TTC549 (cell line): ENCODE results near the gene HLA-DMB.

Source experiments
- FAIRE-seq: peaks from 2 replicates; lab custom pipeline; 2012; peaks lifted over from hg19 to GRCh38; lab: Jason Lieb, UNC

Gene HLA-DMB

DNA sequence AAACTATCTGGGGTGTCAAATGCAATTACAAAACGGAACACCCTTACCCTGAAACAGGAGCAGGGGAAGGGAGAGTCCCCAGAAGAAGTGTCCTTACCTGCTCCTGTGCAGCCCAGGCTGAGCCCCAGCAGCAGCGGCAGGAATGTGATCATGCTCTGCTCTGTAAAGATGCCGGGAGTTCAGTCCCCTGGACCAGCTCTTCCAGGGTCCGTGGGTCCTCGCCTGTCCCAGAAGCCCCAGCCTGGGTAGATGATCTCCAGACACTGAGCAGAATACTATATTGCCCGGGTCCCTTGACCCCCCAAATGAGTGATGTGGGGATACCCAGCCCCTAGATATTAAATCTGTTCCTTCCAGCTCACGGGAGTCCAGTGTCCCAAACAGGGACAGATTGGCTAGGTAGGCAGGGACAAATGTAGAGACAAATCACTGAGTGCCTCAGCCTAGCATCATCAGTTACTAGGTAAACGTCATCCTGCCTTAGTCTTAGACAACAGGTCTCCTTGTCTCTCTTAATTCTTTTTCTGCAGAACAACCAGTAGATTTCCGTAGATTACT, at the start of gene HLA-DMB:
Gene HLA-DMB, minus strand, starts transcription at position 373 of the 558 bp plus-strand sequence. Its CDS starts 221 bp downstream, at position 152.
- no peak for FAIRE-seq

- no peak for FAIRE-seq
Observed at GRCh38 chr6:32989368-32989767, 48.5 kb upstream of the HLA-DMB start.

DNA sequence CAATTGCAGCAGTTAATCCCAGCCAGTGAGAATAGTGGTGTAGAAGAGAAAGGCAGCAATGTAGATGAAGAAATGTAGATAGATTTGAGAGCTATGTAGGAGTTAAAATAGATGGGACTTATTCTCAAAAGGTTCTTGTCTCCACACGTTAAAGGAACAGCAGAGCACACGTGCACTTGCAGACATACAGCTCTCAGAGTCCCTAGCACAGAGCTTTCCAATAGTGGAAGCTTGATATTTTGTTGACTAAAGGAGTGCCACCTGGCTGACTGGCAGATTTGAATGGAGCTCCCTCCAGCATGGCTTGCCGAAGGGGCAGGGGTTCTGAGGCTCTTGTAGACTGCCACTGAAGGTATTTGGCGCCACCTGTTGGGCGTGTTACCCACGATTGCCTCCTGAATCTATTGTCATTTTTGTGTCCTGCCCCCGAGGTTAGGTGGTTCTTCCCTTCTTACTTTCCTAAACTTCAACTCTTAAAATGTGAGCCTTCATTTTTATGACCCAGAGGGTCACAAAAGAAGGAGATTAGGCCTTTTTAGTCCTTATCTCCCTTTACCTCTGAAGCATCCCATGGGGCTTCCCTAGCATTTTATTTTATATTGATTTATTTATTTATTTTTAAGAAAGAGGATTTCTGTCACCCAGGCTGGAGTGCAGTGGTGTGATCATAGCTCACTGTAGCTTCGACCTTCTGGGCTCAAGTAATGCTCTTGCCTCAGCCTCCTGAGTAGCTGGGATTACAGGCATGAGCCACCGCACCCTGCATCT, 44.0 kb upstream of the HLA-DMB start:
- peak; percentile 67 for FAIRE-seq

DNA sequence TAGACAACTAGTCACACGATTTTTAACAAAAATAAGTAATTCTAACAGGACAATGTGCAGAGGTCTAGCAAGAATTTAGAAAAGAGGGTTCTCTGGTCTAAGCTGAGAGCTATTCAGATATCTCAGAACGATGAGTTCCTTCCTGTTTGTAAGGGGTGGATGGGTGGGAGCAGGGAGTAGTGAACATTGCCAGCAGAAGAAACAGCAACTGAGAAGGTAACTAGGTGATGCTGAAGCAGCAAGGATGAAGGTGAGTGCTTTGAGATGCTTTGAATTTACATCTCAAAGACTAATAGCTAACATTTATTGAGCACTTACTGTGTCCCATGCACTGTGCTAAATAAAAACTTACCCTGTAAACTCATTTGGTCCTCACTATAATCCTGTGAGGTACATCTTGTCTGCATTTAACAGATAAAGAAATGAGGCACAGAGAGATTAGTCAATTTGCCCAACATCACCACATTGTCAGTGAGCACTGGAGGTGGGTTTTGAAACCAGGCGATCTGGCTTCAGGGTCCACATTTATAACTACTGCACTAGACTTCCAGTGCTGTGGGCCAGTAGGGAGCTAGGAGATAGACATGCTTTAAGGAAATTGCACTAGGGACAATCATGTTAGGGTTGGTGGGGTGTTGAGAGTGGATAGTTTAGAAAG, 43.3 kb upstream of the HLA-DMB start:
- FAIRE-seq: no peak

DNA sequence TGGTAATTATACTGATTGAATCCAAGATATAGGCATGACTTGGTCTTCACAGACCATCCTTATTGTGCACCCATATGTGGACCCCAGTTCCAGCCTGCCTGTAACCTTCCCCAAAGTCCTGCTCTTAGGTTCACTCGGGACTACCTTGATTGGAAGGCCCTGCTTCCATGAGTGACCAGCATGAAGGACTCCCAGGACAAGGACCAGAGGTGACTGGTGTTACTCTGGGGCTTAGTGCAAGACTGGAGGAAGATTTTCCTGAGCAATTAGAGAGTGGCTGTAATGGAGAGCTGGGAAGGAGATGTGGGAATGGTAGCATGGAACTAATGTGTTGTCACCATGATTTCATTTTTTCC, 42.6 kb upstream of the HLA-DMB start:
- no peak for FAIRE-seq

- peak; percentile 26 for FAIRE-seq
Observed at GRCh38 chr6:32982702-32983492, 42.1 kb upstream of the HLA-DMB start.

GRCh38 chr6:32982084-32982701, 41.4 kb upstream of the HLA-DMB start:
- peak; percentile 23 for FAIRE-seq

- no peak for FAIRE-seq
Observed at GRCh38 chr6:32980488-32981038, 39.7 kb upstream of the HLA-DMB start.

GRCh38 chr6:32979720-32980487, 39.1 kb upstream of the HLA-DMB start:
- no peak for FAIRE-seq

GRCh38 chr6:32977953-32978324, 37.1 kb upstream of the HLA-DMB start:
- no peak for FAIRE-seq

DNA sequence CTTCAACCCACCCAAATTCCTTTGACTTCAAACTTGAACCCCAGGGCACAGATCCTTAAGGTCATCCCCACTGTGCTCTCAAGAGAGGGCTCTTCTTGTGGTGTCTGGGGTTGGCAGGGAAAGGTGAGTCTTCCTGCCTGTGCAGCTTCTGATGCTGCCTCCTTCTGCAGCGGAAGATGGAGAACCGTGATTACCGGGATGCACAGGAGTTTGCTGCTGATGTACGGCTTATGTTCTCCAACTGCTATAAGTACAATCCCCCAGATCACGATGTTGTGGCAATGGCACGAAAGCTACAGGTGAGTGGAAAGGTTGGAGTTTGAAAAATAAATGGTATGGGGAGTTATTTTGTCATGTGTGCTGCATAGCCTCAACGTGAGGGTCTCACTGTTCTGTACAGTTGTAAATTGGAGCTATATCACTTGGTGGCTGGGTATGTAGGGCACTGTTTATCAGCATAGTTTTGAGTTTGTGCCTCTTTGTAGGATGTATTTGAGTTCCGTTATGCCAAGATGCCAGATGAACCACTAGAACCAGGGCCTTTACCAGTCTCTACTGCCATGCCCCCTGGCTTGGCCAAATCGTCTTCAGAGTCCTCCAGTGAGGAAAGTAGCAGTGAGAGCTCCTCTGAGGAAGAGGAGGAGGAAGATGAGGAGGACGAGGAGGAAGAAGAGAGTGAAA, 36.6 kb upstream of the HLA-DMB start:
- FAIRE-seq: no peak

- FAIRE-seq: no peak
Observed at GRCh38 chr6:32976334-32977069, 35.7 kb upstream of the HLA-DMB start.

GRCh38 chr6:32975886-32976285, 35.1 kb upstream of the HLA-DMB start:
- no peak for FAIRE-seq

DNA sequence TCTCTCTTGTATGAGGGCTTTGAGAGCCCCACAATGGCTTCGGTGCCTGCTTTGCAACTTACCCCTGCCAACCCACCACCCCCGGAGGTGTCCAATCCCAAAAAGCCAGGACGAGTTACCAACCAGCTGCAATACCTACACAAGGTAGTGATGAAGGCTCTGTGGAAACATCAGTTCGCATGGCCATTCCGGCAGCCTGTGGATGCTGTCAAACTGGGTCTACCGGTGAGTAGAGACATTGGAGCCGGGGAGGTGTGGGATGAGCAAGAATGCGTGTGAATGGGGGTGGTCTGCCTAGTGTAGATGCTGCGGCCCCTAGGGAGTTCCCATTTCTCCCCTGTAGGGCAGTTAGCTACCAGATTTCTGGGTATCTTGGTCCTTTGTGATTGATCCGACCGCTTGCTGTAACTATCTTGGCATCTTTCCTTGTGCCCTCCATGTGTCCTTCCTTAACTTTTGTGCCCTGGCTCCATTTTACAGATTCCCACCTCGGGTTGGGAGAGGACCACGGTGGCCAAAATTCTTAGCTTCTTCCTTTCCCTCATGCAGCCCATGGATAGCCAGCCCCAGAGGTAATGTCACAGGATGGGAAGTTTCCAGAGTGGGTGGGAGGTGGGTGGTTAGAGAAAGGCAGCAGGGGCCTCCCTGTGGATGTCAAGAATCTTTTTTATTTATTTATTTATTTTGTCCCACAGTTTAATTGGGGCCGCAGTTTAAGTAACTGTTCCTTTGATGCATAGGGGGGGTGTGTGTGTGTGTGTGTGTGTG, 33.9 kb upstream of the HLA-DMB start:
- FAIRE-seq: no peak

DNA sequence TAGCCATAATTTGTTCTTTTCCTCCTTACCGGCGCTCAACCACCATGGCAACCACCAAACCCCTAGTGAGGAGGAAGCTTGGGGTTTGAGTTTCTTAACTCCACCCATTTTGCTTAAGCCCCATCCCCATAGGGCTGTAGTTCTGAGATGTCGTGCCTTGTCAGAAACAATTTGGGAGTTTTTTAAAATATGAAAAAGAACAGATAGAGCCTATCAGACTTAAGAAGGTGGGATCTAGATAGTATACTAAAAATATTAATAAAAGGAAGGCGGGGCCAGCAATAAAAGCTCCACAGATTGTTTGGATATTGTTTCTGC, 33.1 kb upstream of the HLA-DMB start:
- FAIRE-seq: no peak

- FAIRE-seq: no peak
Observed at GRCh38 chr6:32973144-32974015, 32.6 kb upstream of the HLA-DMB start.

GRCh38 chr6:32972353-32973143, 31.7 kb upstream of the HLA-DMB start:
- no peak for FAIRE-seq
